Body of pancreas (tissue), 4 donors: ENCODE results near the gene FRMD7.

ENCODE experiments used
- POLR2A ChIP-seq, 3 donors: fragments of 450-650 bp; IDR thresholded peaks; one replicate each; pipeline ENCODE4 v1.6.1; 2016; ENCODE audit warnings: antibody characterized with exemption in 3 of 3, mild to moderate bottlenecking in 2 of 3
- TF ChIP-seq, protein P1 (sequence below), 7 experiments: fragments of 450-650 bp in 4 of 7; fragments of 200-600 bp in 3 of 7; sonication (generic) in 3 of 7; IDR thresholded peaks; one replicate each; pipeline ENCODE4 v1.5.1; 2016 to 2019; ENCODE audit warnings: antibody characterized with exemption in 7 of 7

DNA sequence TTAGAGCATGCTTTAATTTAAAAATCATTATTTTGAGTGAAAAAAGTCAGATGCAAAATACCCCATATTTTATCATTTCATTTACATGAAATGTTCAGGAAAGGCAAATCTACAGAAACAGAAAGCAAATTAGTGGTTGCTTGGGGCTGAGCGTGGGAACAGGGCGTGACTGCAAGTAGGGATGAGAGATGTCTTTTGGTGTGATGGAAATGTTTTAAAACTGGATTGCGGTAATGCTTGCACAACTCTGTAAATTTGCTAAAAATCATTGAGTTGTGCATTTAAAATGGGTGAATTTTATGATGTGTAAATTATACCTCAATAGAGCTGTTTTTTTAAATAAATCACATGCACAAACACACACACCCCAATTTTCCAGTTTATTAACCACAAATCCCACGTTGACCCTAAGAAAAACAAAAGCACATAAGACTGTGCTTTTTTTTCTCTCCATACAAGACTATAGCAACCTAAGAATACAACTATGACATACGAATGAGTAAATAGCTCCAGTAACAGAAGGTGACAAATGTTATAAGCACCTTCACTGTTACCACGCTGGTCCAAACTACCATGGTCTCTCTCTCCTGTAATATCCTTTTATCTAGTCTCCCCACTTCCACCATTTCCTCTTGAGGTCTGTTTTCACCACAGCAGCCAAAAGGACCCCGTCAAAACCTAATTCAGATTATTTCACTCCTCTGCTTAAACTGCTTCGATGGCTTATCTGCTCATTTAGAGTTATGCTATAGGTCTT lies 37.2 kb downstream of the FRMD7 start:
- TF ChIP-seq POLR2A (IDR thresholded peaks at IDR 0.05): no peak
- TF ChIP-seq, protein P1, sequence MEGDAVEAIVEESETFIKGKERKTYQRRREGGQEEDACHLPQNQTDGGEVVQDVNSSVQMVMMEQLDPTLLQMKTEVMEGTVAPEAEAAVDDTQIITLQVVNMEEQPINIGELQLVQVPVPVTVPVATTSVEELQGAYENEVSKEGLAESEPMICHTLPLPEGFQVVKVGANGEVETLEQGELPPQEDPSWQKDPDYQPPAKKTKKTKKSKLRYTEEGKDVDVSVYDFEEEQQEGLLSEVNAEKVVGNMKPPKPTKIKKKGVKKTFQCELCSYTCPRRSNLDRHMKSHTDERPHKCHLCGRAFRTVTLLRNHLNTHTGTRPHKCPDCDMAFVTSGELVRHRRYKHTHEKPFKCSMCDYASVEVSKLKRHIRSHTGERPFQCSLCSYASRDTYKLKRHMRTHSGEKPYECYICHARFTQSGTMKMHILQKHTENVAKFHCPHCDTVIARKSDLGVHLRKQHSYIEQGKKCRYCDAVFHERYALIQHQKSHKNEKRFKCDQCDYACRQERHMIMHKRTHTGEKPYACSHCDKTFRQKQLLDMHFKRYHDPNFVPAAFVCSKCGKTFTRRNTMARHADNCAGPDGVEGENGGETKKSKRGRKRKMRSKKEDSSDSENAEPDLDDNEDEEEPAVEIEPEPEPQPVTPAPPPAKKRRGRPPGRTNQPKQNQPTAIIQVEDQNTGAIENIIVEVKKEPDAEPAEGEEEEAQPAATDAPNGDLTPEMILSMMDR (IDR thresholded peaks at IDR 0.05): no peak
